Neuronal stem cell (in vitro differentiated cells): ENCODE data around the gene OBP2B.
A peak's percentile ranks its signal among the peaks of the same experiment; 100 is the strongest.
"Not testable (repeated sequence)": the region's sequence is repeated elsewhere in the genome, so short reads cannot be mapped to it uniquely, and the experiment has no call there.

Experiments
- DNase-seq: peaks from one replicate; pipeline ENCODE4 v3.0.0-alpha.2; 2013; ENCODE audit warnings: low spot score
- H2AFZ ChIP-seq: one replicate; pipeline ENCODE4 v1.6.1; 2013; ENCODE audit warnings: mild to moderate bottlenecking, low read length, inconsistent platforms
- H2AK5ac ChIP-seq: 2 replicates; pipeline ENCODE4 v1.6.1; 2013; ENCODE audit warnings: low read depth, mild to moderate bottlenecking, inconsistent platforms, low read length, moderate library complexity, mixed read lengths
- H2BK120ac ChIP-seq: 2 replicates; pipeline ENCODE4 v1.6.1; 2013; ENCODE audit warnings: low read depth, mild to moderate bottlenecking, inconsistent platforms, low read length, moderate library complexity, mixed read lengths
- H2BK12ac ChIP-seq: one replicate; pipeline ENCODE4 v1.6.1; 2013; ENCODE audit warnings: low read length, inconsistent platforms
- H2BK15ac ChIP-seq: 2 replicates; pipeline ENCODE4 v1.6.1; 2013; ENCODE audit warnings: mild to moderate bottlenecking, low read length, inconsistent platforms, mixed read lengths
- H2BK5ac ChIP-seq: one replicate; pipeline ENCODE4 v1.6.1; 2013; ENCODE audit warnings: inconsistent platforms, mild to moderate bottlenecking, low read length, moderate library complexity
- H3K14ac ChIP-seq: one replicate; pipeline ENCODE4 v1.6.1; 2013; ENCODE audit warnings: low read length, inconsistent platforms
- H3K18ac ChIP-seq: 2 replicates; pipeline ENCODE4 v1.6.1; 2013; ENCODE audit warnings: low read length, inconsistent platforms
- H3K23ac ChIP-seq: 2 replicates; pipeline ENCODE4 v1.6.1; 2013; ENCODE audit warnings: low read depth, mild to moderate bottlenecking, mixed read lengths, low read length, inconsistent platforms; ENCODE audit not compliant: poor library complexity
- H3K27ac ChIP-seq: replicated peaks from 3 replicates; pipeline ENCODE4 v1.5.1; 2013; ENCODE audit warnings: low read length, inconsistent platforms
- H3K27me3 ChIP-seq, 3 experiments: 2 replicates each; pipeline ENCODE4 v1.6.1; 2013; ENCODE audit warnings: low read length in 3 of 3, mild to moderate bottlenecking in 2 of 3, inconsistent platforms in 1 of 3, low read depth in 1 of 3, mixed read lengths in 1 of 3, moderate library complexity in 1 of 3; ENCODE audit not compliant: control insufficient read depth in 3 of 3, insufficient read depth in 3 of 3
- H3K36me3 ChIP-seq, 2 donors: replicated peaks in 1 of 2; 2 replicates each; pipeline ENCODE4 v1.6.1; 2013; ENCODE audit warnings: low read length in 2 of 2; ENCODE audit not compliant: control insufficient read depth in 2 of 2, insufficient read depth in 2 of 2
- H3K4ac ChIP-seq: 2 replicates; pipeline ENCODE4 v1.6.1; 2013; ENCODE audit warnings: inconsistent platforms, mild to moderate bottlenecking, low read length, moderate library complexity
- H3K4me1 ChIP-seq, 2 donors: 1 replicate in 1 of 2; 2 replicates in 1 of 2; pipeline ENCODE4 v1.6.1; 2013; ENCODE audit warnings: low read length in 2 of 2, low read depth in 1 of 2; ENCODE audit not compliant: control insufficient read depth in 2 of 2, insufficient read depth in 1 of 2
- H3K4me2 ChIP-seq: one replicate; pipeline ENCODE4 v1.6.1; 2013; ENCODE audit warnings: mild to moderate bottlenecking, low read length, inconsistent platforms; ENCODE audit not compliant: insufficient read depth, poor library complexity, severe bottlenecking
- H3K4me3 ChIP-seq, 2 donors: 2 replicates each; pipeline ENCODE4 v1.5.1; 2013; ENCODE audit warnings: low read length in 2 of 2, mild to moderate bottlenecking in 2 of 2, inconsistent platforms in 1 of 2, moderate library complexity in 1 of 2
- H3K79me1 ChIP-seq: one replicate; pipeline ENCODE4 v1.6.1; 2013; ENCODE audit warnings: low read depth, mild to moderate bottlenecking, inconsistent platforms, low read length, moderate library complexity
- H3K9ac ChIP-seq: one replicate; pipeline ENCODE4 v1.6.1; 2013; ENCODE audit warnings: mild to moderate bottlenecking, low read depth, low read length, inconsistent platforms; ENCODE audit not compliant: poor library complexity
- H3K9me3 ChIP-seq, 2 donors: replicated peaks in 1 of 2; 2 replicates each; pipeline versions ENCODE3 to v1.6.1; 2013; ENCODE audit warnings: low read length in 2 of 2, mild to moderate bottlenecking in 2 of 2, inconsistent platforms in 1 of 2, low read depth in 1 of 2, mixed read lengths in 1 of 2, moderate library complexity in 1 of 2; ENCODE audit not compliant: control insufficient read depth in 2 of 2, insufficient read depth in 1 of 2
- H4K8ac ChIP-seq: one replicate; pipeline ENCODE4 v1.6.1; 2013; ENCODE audit warnings: low read depth, mild to moderate bottlenecking, inconsistent platforms, low read length, moderate library complexity
- H4K91ac ChIP-seq: one replicate; pipeline ENCODE4 v1.6.1; 2013; ENCODE audit warnings: low read length, low read depth, mild to moderate bottlenecking, inconsistent platforms; ENCODE audit not compliant: poor library complexity
- WGBS, 2 donors: extraction: QIAGEN DNeasy Blood & Tissue Kit; methylation state at CpG; one replicate each; pipeline ENCODE4 v1.1.7; 2013; ENCODE audit warnings: missing lambda C conversion rate in 2 of 2, mixed read lengths in 1 of 2; ENCODE audit not compliant: insufficient read length in 2 of 2, insufficient replicate concordance in 1 of 2; ENCODE audit errors: extremely low coverage in 2 of 2; 5-methylcytosine and 5-hydroxymethylcytosine counted together

OBP2B gene

DNA sequence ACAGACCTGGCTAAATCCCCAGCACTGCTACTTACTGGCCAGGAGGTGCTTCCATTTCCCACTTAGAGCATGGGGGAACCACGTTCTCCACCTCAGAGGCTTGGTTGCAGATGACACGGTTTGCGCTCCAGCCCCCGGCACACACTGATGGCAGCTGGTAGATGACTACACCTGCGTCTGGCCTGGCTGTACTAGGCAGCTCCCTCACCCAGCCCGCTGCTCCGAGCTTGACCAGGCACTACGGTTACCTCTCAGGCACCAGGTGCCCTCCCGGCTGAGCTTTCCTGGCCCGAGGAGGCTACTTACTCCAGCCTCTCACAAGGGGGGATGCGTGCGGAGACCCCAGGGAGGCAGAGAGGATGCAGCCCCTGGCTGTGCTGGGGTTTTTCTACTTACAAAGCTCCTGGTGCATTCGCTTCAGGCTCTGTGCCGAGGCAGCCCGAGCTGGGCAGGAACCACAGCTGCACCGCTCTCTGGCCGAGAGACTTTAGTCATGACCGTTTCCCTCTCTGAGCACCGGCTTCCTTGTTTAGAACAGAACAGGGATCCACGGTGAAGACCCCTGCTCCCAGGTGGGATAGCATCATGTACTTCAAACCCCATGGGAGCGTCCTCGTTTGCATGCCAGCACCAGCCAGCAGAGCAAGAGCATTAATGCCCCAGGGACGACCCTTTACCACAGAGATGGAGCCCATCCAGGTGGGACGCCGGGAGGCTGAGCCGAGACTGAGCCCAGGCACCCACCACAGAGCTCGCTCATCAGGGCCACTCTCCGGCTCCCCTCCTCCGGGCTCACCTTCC lies 37.7 kb downstream of the OBP2B start:
- H3K4me3 ChIP-seq, result no peak overlapping the region

DNA sequence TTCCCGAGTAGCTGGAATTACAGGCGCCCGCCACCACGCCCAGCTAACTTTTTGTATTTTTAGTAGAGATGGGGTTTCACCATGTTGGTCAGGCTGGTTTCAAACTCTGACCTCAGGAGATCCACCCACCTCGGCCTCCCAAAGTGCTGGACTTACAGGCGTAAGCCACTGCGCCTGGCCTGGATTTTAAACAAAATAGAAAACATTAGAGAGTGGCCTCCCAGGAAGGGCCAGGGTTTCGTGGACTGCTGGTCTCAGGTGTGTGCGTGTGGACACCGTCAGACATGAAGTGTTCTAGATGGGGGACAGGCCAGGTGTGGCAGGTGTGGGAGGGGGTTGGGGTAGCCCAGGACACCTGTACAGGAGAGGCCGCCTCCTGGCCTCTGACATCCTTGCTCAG lies 38.3 kb downstream of the OBP2B start:
- Histone ChIP-seq H2BK5ac (no peak overlapping the region), H3K27me3 (peaks cover 0 to 46% (median 0%) of the 10 kb centered on the region in 3 experiments), H4K8ac (no peak overlapping the region), H4K91ac (no peak overlapping the region), H3K36me3 (no peaks in the 10 kb centered on the region), H3K23ac (no peak overlapping the region), H2AFZ (no peak overlapping the region), H3K9me3 (no peaks in the 10 kb centered on the region), H3K79me1 (no peaks in the 10 kb centered on the region), H2AK5ac (peak overlapping the region; percentile 70), H3K18ac (no peak overlapping the region), H3K9ac (no peak overlapping the region), H3K27ac (no peak overlapping the region), H2BK120ac (no peak overlapping the region), H3K4me2 (no peak overlapping the region), H2BK15ac (no peak overlapping the region), H3K14ac (no peak overlapping the region), H3K4me1 (peaks cover 0 to 3% of the 10 kb centered on the region in 2 donors), H2BK12ac (no peak overlapping the region), H3K4ac (no peak overlapping the region), H3K4me3 (no peak overlapping the region)
- no CpG with 5 or more reads among the region's 11 CpGs for WGBS, 2 donors
- no peak for DNase-seq

More for the DNA sequence above, 37.7 kb downstream of the OBP2B start:
- H2BK120ac ChIP-seq, result no peak overlapping the region
- H3K4me2 ChIP-seq, result no peak overlapping the region
- H3K79me1 ChIP-seq, result no peaks in the 10 kb centered on the region
- peak overlapping the region; percentile 70 for H2AK5ac ChIP-seq
- H3K18ac ChIP-seq, result peak overlapping the region; percentile 13
- H4K8ac ChIP-seq, result no peak overlapping the region
- no peak overlapping the region for H4K91ac ChIP-seq
- peaks cover 0 to 3% of the 10 kb centered on the region in 2 donors for H3K4me1 ChIP-seq
- H2AFZ ChIP-seq, result no peak overlapping the region
- H2BK15ac ChIP-seq, result peak overlapping the region; percentile 43
- no peak overlapping the region for H3K9ac ChIP-seq
- no peak overlapping the region for H3K4ac ChIP-seq
- H3K27me3 ChIP-seq, result peaks cover 0 to 45% (median 0%) of the 10 kb centered on the region in 3 experiments
- no peak overlapping the region for H2BK5ac ChIP-seq
- peak overlapping the region; percentile 58 for H2BK12ac ChIP-seq
- no CpG with 5 or more reads among the region's 29 CpGs for WGBS, 2 donors
- H3K14ac ChIP-seq, result no peak overlapping the region
- no peak for DNase-seq
- H3K36me3 ChIP-seq, result no peaks in the 10 kb centered on the region
- no peak overlapping the region for H3K23ac ChIP-seq
- no peaks in the 10 kb centered on the region for H3K9me3 ChIP-seq
- H3K27ac ChIP-seq, result no peak overlapping the region

DNA sequence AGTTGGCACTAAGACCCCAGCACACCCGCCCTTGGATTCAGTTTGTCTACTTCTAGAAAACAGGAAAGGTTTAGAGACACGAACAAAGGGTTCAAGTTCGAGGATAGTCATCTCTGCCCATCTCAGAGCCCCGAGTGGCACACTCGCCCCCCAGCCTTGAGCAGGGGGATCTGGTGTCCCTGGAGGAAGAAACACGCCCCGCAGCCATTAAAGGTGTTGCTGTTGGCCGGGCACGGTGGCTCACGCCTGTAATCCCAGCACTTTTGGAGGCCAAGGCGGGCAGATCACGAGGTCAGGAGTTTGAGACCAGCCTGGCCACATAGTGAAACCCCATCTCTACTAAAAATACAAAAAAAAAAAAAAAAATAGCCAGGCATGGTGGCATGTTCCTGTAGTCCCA lies 39.4 kb downstream of the OBP2B start:
- H3K9ac ChIP-seq, H3K14ac ChIP-seq, H3K79me1 ChIP-seq, H2BK120ac ChIP-seq, H3K4me1 ChIP-seq, H4K8ac ChIP-seq, H2AK5ac ChIP-seq, H2AFZ ChIP-seq, H2BK5ac ChIP-seq, H3K4ac ChIP-seq, H3K9me3 ChIP-seq, H3K4me2 ChIP-seq, H2BK12ac ChIP-seq, H2BK15ac ChIP-seq, H3K27ac ChIP-seq, DNase-seq, H4K91ac ChIP-seq, H3K36me3 ChIP-seq, H3K23ac ChIP-seq, H3K4me3 ChIP-seq, H3K18ac ChIP-seq: not testable (repeated sequence)
- peaks cover 0 to 47% (median 4%) of the 10 kb centered on the region in 3 experiments for H3K27me3 ChIP-seq
- WGBS, 2 donors, result no CpG with 5 or more reads among the region's 12 CpGs

DNA sequence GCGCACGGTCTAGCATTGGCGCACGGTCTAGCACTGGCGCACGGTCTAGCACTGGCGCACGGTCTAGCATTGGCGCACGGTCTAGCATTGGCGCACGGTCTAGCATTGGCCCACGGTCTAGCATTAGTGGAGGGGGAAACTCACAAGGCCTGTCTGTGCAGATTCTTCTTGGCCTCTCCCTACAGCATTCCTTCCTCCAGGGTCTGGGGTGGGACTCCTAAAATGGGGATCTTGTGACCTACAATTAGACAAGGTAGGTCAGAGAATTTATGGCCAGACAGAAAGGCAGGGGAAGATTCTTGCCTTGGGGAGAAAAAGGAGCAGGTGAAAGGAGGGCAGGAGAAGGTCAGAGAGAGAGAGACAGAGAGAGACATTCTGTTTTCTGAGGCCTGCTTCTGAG lies 39.9 kb downstream of the OBP2B start:
- no CpG with 5 or more reads among the region's 13 CpGs for WGBS, 2 donors
- no peak overlapping the region for H2BK12ac ChIP-seq
- H3K4me3 ChIP-seq, result no peak overlapping the region
- H3K36me3 ChIP-seq, result no peaks in the 10 kb centered on the region
- no peak overlapping the region for H4K91ac ChIP-seq
- H3K27me3 ChIP-seq, result peaks cover 0 to 50% (median 10%) of the 10 kb centered on the region in 3 experiments
- peak overlapping the region; percentile 71 for H3K18ac ChIP-seq
- H3K14ac ChIP-seq, result no peak overlapping the region
- peak overlapping the region; percentile 60 for H3K9ac ChIP-seq
- no peak overlapping the region for H2BK5ac ChIP-seq
- no peaks in the 10 kb centered on the region for H3K9me3 ChIP-seq
- no peak overlapping the region for H3K23ac ChIP-seq
- H2AK5ac ChIP-seq, result no peak overlapping the region
- H3K79me1 ChIP-seq, result no peaks in the 10 kb centered on the region
- H3K4me1 ChIP-seq, result peaks cover 0 to 7% of the 10 kb centered on the region in 2 donors
- no peak overlapping the region for H2BK120ac ChIP-seq
- H2AFZ ChIP-seq, result no peak overlapping the region
- H4K8ac ChIP-seq, result peak overlapping the region; percentile 65
- no peak for DNase-seq
- H3K27ac ChIP-seq, result no peak overlapping the region
- no peak overlapping the region for H3K4ac ChIP-seq
- H2BK15ac ChIP-seq, result peak overlapping the region; percentile 75
- H3K4me2 ChIP-seq, result no peak overlapping the region
